Mesenchymal stem cell (in vitro differentiated cells and primary cell): ENCODE measurements around the gene RASSF8.
A peak's percentile ranks its signal among the peaks of the same experiment; 100 is the strongest.

Experiments used
- DNase-seq: peaks from one replicate; pipeline ENCODE4 v3.0.0-alpha.2; 2013
- H2AFZ ChIP-seq: one replicate; pipeline ENCODE4 v1.6.1; 2013; ENCODE audit warnings: low read depth, mild to moderate bottlenecking, control low read depth, inconsistent platforms, low read length, moderate library complexity
- H2AK5ac ChIP-seq: 2 replicates; pipeline ENCODE4 v1.6.1; 2013; ENCODE audit warnings: low read length, moderate library complexity, mild to moderate bottlenecking, inconsistent platforms; ENCODE audit not compliant: severe bottlenecking
- H2BK120ac ChIP-seq: one replicate; pipeline ENCODE4 v1.6.1; 2013; ENCODE audit warnings: low read depth, mild to moderate bottlenecking, inconsistent platforms, low read length, moderate library complexity
- H2BK12ac ChIP-seq, 2 experiments: one replicate each; pipeline ENCODE4 v1.6.1; 2013; ENCODE audit warnings: inconsistent platforms in 2 of 2, low read length in 2 of 2, mild to moderate bottlenecking in 2 of 2, moderate library complexity in 2 of 2, control low read depth in 1 of 2
- H2BK15ac ChIP-seq: one replicate; pipeline ENCODE4 v1.6.1; 2013; ENCODE audit warnings: mild to moderate bottlenecking, low read depth, inconsistent platforms; ENCODE audit not compliant: poor library complexity, severe bottlenecking
- H2BK5ac ChIP-seq: 2 replicates; pipeline ENCODE4 v1.6.1; 2013; ENCODE audit warnings: low read depth, mild to moderate bottlenecking, low read length, control low read depth, inconsistent platforms; ENCODE audit not compliant: poor library complexity, severe bottlenecking
- H3K14ac ChIP-seq, 2 experiments: one replicate each; pipeline ENCODE4 v1.6.1; 2013; ENCODE audit warnings: inconsistent platforms in 2 of 2, low read length in 2 of 2, control low read depth in 1 of 2, mild to moderate bottlenecking in 1 of 2, moderate library complexity in 1 of 2
- H3K18ac ChIP-seq, 2 experiments: one replicate each; pipeline ENCODE4 v1.6.1; 2013; ENCODE audit warnings: inconsistent platforms in 2 of 2, low read length in 2 of 2, control low read depth in 1 of 2, low read depth in 1 of 2, mild to moderate bottlenecking in 1 of 2
- H3K23ac ChIP-seq, 2 experiments: one replicate each; pipeline ENCODE4 v1.6.1; 2013; ENCODE audit warnings: inconsistent platforms in 2 of 2, low read length in 2 of 2, mild to moderate bottlenecking in 2 of 2, moderate library complexity in 2 of 2, control low read depth in 1 of 2
- H3K27ac ChIP-seq: 2 replicates; pipeline ENCODE4 v1.5.1; 2013; ENCODE audit warnings: mild to moderate bottlenecking, moderate library complexity, low read length, control low read depth, inconsistent platforms; ENCODE audit not compliant: poor library complexity, severe bottlenecking
- H3K27me3 ChIP-seq, 2 experiments: 2 replicates each; pipeline versions ENCODE4 v1.6.1 to v1.7.0; 2013; ENCODE audit warnings: low read length in 2 of 2, mild to moderate bottlenecking in 2 of 2, moderate library complexity in 2 of 2, control low read depth in 1 of 2, inconsistent platforms in 1 of 2; ENCODE audit not compliant: control insufficient read depth in 1 of 2, insufficient read depth in 1 of 2
- H3K36me3 ChIP-seq, 2 experiments: 2 replicates each; pipeline versions ENCODE4 v1.6.1 to v1.7.0; 2013; ENCODE audit warnings: low read length in 2 of 2, control low read depth in 1 of 2, inconsistent platforms in 1 of 2, low read depth in 1 of 2, mild to moderate bottlenecking in 1 of 2; ENCODE audit not compliant: insufficient read depth in 2 of 2, control insufficient read depth in 1 of 2
- H3K4ac ChIP-seq, 2 experiments: one replicate each; pipeline ENCODE4 v1.6.1; 2013; ENCODE audit warnings: inconsistent platforms in 2 of 2, low read length in 2 of 2, mild to moderate bottlenecking in 2 of 2, moderate library complexity in 2 of 2, control low read depth in 1 of 2, low read depth in 1 of 2
- H3K4me1 ChIP-seq: 2 replicates; pipeline ENCODE4 v1.6.1; 2013; ENCODE audit warnings: low read depth, low read length, control low read depth; ENCODE audit not compliant: control insufficient read depth, insufficient read depth
- H3K4me2 ChIP-seq: 2 replicates; pipeline ENCODE4 v1.6.1; 2013; ENCODE audit warnings: low read length, mild to moderate bottlenecking, inconsistent platforms; ENCODE audit not compliant: poor library complexity, severe bottlenecking
- H3K4me3 ChIP-seq, 2 experiments: 2 replicates each; pipeline versions ENCODE4 v1.5.1 to v1.7.0; 2013; ENCODE audit warnings: low read length in 2 of 2, mild to moderate bottlenecking in 2 of 2, control low read depth in 1 of 2, low read depth in 1 of 2; ENCODE audit not compliant: insufficient read depth in 1 of 2
- H3K79me1 ChIP-seq: replicated peaks from 2 replicates; pipeline ENCODE4 v1.6.1; 2013; ENCODE audit warnings: mild to moderate bottlenecking, control low read depth, low read length, inconsistent platforms; ENCODE audit not compliant: poor library complexity, severe bottlenecking
- H3K9ac ChIP-seq: 2 replicates; pipeline ENCODE4 v1.7.0; 2013; ENCODE audit warnings: mild to moderate bottlenecking, low read length, moderate library complexity
- H3K9me3 ChIP-seq: 2 replicates; pipeline ENCODE4 v1.7.0; 2013; ENCODE audit warnings: mild to moderate bottlenecking, low read length; ENCODE audit not compliant: control insufficient read depth
- H4K8ac ChIP-seq: one replicate; pipeline ENCODE4 v1.6.1; 2013; ENCODE audit warnings: inconsistent platforms, mild to moderate bottlenecking, low read length, moderate library complexity
- H4K91ac ChIP-seq: one replicate; pipeline ENCODE4 v1.6.1; 2013; ENCODE audit warnings: mild to moderate bottlenecking, low read length, inconsistent platforms
- WGBS: methylation state at CpG from one replicate; pipeline ENCODE4 v1.1.7; 2013; ENCODE audit warnings: mixed read lengths; 5-methylcytosine and 5-hydroxymethylcytosine counted together

The RASSF8 gene

DNA sequence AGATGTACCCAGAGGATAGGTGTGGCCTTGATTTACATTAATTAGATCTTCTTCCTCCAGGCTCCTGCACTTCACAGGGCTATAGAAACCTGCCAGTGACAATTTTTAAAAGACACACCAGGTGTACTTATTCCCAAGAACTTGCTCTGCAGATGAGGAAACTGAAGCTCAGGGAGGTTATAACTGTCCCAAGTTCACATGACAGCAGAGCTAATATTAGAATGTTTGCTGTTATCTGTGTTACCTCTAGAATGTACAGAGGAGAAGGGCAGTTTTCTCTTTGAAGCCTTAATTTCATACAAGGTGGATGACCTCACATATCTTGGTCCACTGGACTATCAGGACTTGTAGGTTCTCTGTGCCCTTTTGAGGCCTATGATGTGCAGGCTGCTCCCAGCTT, 27.7 kb downstream of the RASSF8 start:
- no peak overlapping the region for H2AFZ ChIP-seq
- H3K4me2 ChIP-seq: no peak overlapping the region
- H3K36me3 ChIP-seq: peaks cover 0 to 12% of the 10 kb centered on the region in 2 experiments
- H3K4me1 ChIP-seq: peaks cover 4% of the 10 kb centered on the region
- H2AK5ac ChIP-seq: no peak overlapping the region
- H4K8ac ChIP-seq: no peak overlapping the region
- H3K14ac ChIP-seq: no peak overlapping the region
- H3K18ac ChIP-seq: no peak overlapping the region
- H3K9me3 ChIP-seq: no peaks in the 10 kb centered on the region
- no peak overlapping the region for H2BK5ac ChIP-seq
- H2BK12ac ChIP-seq: no peak overlapping the region
- H3K9ac ChIP-seq: no peak overlapping the region
- H3K4me3 ChIP-seq: no peak overlapping the region
- H3K27me3 ChIP-seq: no peaks in the 10 kb centered on the region
- H2BK15ac ChIP-seq: no peak overlapping the region
- H3K4ac ChIP-seq: no peak overlapping the region
- DNase-seq: no peak
- H3K27ac ChIP-seq: no peak overlapping the region
- H3K79me1 ChIP-seq: peaks cover 15% of the 10 kb centered on the region
- no peak overlapping the region for H2BK120ac ChIP-seq
- H4K91ac ChIP-seq: no peak overlapping the region
- H3K23ac ChIP-seq: no peak overlapping the region

- Histone ChIP-seq H3K4me2 (no peak overlapping the region), H4K91ac (no peak overlapping the region), H2BK12ac (no peak overlapping the region), H3K23ac (no peak overlapping the region), H4K8ac (no peak overlapping the region), H3K4me1 (peaks cover 8% of the 10 kb centered on the region), H3K4me3 (no peak overlapping the region), H3K27ac (no peak overlapping the region), H2AK5ac (no peak overlapping the region), H2BK120ac (no peak overlapping the region), H2BK15ac (no peak overlapping the region), H3K79me1 (peaks cover 21% of the 10 kb centered on the region), H3K18ac (no peak overlapping the region), H2AFZ (no peak overlapping the region), H3K9ac (peak overlapping the region; percentile 20), H3K4ac (no peak overlapping the region), H3K36me3 (peaks cover 0 to 27% of the 10 kb centered on the region in 2 experiments), H2BK5ac (no peak overlapping the region), H3K9me3 (no peaks in the 10 kb centered on the region), H3K14ac (no peak overlapping the region), H3K27me3 (no peaks in the 10 kb centered on the region)
- DNase-seq: no peak
- WGBS: no CpG with 5 or more reads among the region's 2 CpGs
These were observed 30.0 kb downstream of the RASSF8 start for GRCh38 chr12:25988505-25988904.

DNA sequence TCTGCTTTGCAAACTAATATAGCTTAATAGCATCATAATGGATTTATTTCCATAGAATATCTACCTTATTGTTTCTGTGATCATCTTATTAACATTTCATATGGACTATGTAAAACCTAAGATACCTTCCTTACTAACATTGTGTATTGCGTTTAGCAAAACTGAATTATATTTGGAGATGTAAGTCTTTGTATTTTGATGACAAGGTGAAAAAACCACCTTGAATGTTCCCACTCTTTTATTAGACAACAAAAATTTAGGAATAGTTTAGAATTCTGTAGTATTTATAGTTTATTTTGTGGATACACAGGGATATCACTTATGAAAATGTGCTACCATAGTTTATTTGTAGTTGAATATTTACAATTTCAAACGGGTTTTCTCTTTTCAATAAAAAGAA, 32.0 kb downstream of the RASSF8 start:
- H4K8ac ChIP-seq: no peak overlapping the region
- peaks cover 6% of the 10 kb centered on the region for H3K4me1 ChIP-seq
- no peak overlapping the region for H3K23ac ChIP-seq
- no peak overlapping the region for H2BK15ac ChIP-seq
- H3K4me3 ChIP-seq: no peak overlapping the region
- no peak overlapping the region for H3K9ac ChIP-seq
- no peak overlapping the region for H3K4me2 ChIP-seq
- no peak overlapping the region for H3K14ac ChIP-seq
- H3K79me1 ChIP-seq: peaks cover 17% of the 10 kb centered on the region
- no peak for DNase-seq
- no peak overlapping the region for H3K18ac ChIP-seq
- peaks cover 0 to 26% of the 10 kb centered on the region in 2 experiments for H3K36me3 ChIP-seq
- no peak overlapping the region for H3K27ac ChIP-seq
- H2BK12ac ChIP-seq: no peak overlapping the region
- no peak overlapping the region for H2BK5ac ChIP-seq
- H2AFZ ChIP-seq: no peak overlapping the region
- H2BK120ac ChIP-seq: no peak overlapping the region
- no peaks in the 10 kb centered on the region for H3K27me3 ChIP-seq
- H3K9me3 ChIP-seq: no peaks in the 10 kb centered on the region
- no peak overlapping the region for H3K4ac ChIP-seq
- no CpG with 5 or more reads among the region's 2 CpGs for WGBS
- H4K91ac ChIP-seq: no peak overlapping the region
- no peak overlapping the region for H2AK5ac ChIP-seq

DNA sequence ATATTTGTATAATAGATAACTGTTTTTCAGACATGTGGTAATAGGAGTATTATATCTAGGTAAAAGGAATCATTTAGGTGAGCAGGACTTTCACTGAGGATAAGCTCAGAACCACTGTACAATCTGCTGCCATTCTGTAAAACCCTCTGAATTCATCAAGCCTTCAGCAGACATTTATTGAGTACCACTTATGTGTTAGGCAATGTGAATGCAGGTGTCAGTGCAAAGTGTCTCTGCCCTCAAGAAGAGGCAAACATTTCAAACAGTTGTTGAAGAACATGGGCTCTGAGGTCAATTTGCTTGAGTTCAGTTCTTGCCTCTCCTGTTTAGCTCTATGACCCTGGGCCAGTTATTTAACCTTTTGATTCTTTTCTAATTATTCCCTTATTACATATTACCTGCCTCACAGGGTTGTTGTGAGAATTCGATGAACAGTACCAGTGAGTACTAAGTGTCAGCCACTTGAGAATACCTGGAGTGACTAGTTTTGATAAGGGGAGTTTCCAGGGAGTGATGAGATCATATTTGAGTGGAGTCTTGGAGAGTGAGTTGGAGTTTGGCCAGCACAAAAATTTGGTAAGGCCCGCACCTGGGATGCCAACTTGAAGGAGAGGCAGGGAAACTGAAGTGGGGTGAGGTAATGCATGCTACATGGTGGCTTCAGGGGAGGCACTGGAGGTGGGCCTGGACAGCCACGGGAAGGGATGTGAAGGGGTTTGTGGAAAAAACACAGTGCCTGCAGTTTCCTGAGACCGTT, 33.7 kb downstream of the RASSF8 start:
- H3K4me1 ChIP-seq: peaks cover 4% of the 10 kb centered on the region
- no peak overlapping the region for H3K27ac ChIP-seq
- DNase-seq: no peak
- H3K27me3 ChIP-seq: no peaks in the 10 kb centered on the region
- peaks cover 0 to 29% of the 10 kb centered on the region in 2 experiments for H3K36me3 ChIP-seq
- H3K9me3 ChIP-seq: no peaks in the 10 kb centered on the region
- no peak overlapping the region for H2BK12ac ChIP-seq
- H2BK5ac ChIP-seq: no peak overlapping the region
- peak overlapping the region; percentile 35 for H2AK5ac ChIP-seq
- H2BK120ac ChIP-seq: no peak overlapping the region
- WGBS: 94% methylated on average over 4 of the region's 4 CpGs
- no peak overlapping the region for H4K91ac ChIP-seq
- H4K8ac ChIP-seq: no peak overlapping the region
- H2BK15ac ChIP-seq: no peak overlapping the region
- peak overlapping the region in 1 of 2 experiments; percentile 5 for H3K18ac ChIP-seq
- H3K23ac ChIP-seq: no peak overlapping the region
- no peak overlapping the region for H2AFZ ChIP-seq
- no peak overlapping the region for H3K14ac ChIP-seq
- H3K4ac ChIP-seq: no peak overlapping the region
- no peak overlapping the region for H3K4me2 ChIP-seq
- peaks cover 11% of the 10 kb centered on the region for H3K79me1 ChIP-seq
- H3K9ac ChIP-seq: no peak overlapping the region
- H3K4me3 ChIP-seq: no peak overlapping the region
